PFSK-1 (cell line): ENCODE measurements around the gene PPIA.

Source experiments
- FOXP2 ChIP-seq: optimal IDR thresholded peaks from 2 replicates; pipeline ENCODE3; 2011; ENCODE audit warnings: borderline replicate concordance, control low read depth, inconsistent platforms; ENCODE audit not compliant: insufficient read depth; ENCODE audit errors: extremely low read length, extremely low read depth
- POLR2AphosphoS5 ChIP-seq: IDR thresholded peaks from 2 replicates; pipeline ENCODE4 v1.6.1; 2012; ENCODE audit warnings: low read depth, mild to moderate bottlenecking, control low read depth, low read length, moderate library complexity
- SIN3A ChIP-seq: IDR thresholded peaks from 2 replicates; pipeline ENCODE4 v1.6.1; 2012; ENCODE audit warnings: mild to moderate bottlenecking, low read length, moderate library complexity, borderline replicate concordance; ENCODE audit not compliant: insufficient read depth
- TAF1 ChIP-seq: IDR thresholded peaks from 2 replicates; pipeline ENCODE4 v1.6.1; 2012; ENCODE audit warnings: low read length, control low read depth, borderline replicate concordance; ENCODE audit not compliant: insufficient read depth
- TF ChIP-seq, protein P1 (sequence below), 2 experiments: IDR thresholded peaks; 2 replicates each; pipeline versions ENCODE4 v1.6.1 to v1.8.0; 2011 to 2012; ENCODE audit warnings: low read depth in 2 of 2, low read length in 2 of 2, control low read depth in 1 of 2, inconsistent platforms in 1 of 2, mild to moderate bottlenecking in 1 of 2, moderate library complexity in 1 of 2; ENCODE audit not compliant: insufficient read depth in 1 of 2

DNA sequence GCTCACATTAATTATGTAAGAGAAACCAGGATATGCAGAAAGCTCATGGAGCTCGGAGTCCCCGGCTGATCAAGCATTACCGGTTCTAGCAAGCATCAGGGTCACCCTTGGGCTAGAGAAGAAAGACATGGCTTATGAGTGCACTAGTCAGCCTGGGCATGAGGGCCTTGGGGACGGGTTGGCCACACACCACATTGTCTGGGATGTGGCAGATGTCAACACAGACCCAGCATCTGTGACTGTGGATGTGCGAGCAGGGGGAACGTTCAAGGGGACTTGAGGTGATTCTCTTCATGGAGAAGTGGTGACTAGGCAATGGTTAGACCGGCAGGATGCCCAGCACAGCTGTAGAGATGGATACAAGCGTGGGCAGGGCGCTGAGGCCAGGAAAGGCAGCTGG is 34.2 kb upstream of the PPIA start:
- TF ChIP-seq POLR2AphosphoS5: no peak
- TF ChIP-seq, protein P1, sequence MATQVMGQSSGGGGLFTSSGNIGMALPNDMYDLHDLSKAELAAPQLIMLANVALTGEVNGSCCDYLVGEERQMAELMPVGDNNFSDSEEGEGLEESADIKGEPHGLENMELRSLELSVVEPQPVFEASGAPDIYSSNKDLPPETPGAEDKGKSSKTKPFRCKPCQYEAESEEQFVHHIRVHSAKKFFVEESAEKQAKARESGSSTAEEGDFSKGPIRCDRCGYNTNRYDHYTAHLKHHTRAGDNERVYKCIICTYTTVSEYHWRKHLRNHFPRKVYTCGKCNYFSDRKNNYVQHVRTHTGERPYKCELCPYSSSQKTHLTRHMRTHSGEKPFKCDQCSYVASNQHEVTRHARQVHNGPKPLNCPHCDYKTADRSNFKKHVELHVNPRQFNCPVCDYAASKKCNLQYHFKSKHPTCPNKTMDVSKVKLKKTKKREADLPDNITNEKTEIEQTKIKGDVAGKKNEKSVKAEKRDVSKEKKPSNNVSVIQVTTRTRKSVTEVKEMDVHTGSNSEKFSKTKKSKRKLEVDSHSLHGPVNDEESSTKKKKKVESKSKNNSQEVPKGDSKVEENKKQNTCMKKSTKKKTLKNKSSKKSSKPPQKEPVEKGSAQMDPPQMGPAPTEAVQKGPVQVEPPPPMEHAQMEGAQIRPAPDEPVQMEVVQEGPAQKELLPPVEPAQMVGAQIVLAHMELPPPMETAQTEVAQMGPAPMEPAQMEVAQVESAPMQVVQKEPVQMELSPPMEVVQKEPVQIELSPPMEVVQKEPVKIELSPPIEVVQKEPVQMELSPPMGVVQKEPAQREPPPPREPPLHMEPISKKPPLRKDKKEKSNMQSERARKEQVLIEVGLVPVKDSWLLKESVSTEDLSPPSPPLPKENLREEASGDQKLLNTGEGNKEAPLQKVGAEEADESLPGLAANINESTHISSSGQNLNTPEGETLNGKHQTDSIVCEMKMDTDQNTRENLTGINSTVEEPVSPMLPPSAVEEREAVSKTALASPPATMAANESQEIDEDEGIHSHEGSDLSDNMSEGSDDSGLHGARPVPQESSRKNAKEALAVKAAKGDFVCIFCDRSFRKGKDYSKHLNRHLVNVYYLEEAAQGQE (IDR thresholded peaks at IDR 0.05; ENCODE audit: insufficient read depth in 1 of 2, low read depth in 2 of 2, low read length in 2 of 2): no peak
- TF ChIP-seq SIN3A: no peak
- TF ChIP-seq TAF1: no peak
- no peak for TF ChIP-seq FOXP2
